Femur (tissue), 1 donor: ENCODE results near the gene RBM23.
"Not testable (repeated sequence)": the region's sequence is repeated elsewhere in the genome, so short reads cannot be mapped to it uniquely, and the experiment has no call there.

Experiments
- DNase-seq: peaks from one replicate; pipeline ENCODE4 v3.0.0-alpha.2; 2017

RBM23 gene

DNA sequence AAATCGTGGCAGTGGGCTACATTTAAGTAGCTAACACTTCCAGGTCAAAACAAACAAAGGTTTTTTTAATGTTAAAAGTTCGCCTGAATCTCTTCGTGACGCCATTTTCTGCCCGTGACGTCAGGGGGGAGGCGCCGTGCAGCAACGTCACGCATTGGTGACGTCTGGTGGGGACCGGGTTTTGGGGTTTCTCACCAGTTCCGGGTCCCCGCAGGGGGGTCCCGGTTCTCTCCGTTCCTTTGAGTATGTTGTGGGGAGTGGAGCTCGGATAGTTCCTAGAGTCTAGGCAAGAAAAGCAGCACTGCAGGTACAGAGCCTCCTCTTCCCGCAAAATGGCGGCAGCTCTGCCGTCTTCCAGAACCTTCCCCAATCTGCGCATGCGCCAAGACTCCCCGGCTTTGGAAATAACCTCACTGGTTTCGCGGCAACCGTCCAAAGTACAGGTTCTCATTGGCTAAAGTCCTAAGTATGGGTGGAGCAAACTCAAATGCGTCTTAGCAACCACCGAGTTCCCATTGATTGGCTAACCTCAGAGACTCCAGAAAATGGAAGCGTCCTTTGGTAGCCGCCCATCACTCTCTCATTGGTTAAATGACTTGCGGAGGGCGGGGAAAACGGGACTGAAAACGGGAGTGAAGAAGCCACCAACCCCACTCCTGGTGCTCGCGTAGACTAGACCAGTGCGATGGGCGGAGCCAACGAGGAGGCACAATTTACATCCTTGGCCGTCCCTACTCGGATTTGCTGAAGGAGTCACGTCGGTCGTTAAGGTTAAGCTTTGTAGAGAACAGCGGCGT lies at the start of gene RBM23:
Gene RBM23, minus strand, starts transcription at position 346 of the 797 bp plus-strand sequence.
- DNase-seq = peak; percentile 100

DNA sequence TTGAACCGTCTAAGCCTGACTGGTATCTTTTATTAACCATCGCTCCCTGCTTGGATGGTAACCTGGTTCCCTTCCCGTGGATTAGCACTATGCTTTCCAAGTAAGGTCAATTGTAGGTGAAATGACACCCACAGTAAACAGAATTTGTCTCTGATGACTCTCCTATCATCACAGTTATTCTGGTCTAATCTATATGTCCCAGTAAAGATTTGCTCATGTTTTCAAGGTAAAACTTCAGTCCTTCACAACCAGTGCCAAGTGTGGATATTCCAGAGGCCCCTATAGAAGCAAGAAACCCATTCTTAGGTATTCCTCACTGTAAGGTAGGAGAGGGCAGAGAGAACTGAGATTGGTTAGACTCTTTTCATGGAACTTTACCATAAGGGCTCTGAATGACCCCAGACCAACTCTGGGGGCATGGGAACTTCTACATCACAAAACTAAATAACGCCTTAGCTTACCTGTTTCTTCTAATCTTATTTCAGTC lies 47.9 kb upstream of the RBM23 start:
- no peak for DNase-seq

- not testable (repeated sequence) for DNase-seq
These were observed 47.2 kb upstream of the RBM23 start for GRCh38 chr14:22965916-22966782.

DNA sequence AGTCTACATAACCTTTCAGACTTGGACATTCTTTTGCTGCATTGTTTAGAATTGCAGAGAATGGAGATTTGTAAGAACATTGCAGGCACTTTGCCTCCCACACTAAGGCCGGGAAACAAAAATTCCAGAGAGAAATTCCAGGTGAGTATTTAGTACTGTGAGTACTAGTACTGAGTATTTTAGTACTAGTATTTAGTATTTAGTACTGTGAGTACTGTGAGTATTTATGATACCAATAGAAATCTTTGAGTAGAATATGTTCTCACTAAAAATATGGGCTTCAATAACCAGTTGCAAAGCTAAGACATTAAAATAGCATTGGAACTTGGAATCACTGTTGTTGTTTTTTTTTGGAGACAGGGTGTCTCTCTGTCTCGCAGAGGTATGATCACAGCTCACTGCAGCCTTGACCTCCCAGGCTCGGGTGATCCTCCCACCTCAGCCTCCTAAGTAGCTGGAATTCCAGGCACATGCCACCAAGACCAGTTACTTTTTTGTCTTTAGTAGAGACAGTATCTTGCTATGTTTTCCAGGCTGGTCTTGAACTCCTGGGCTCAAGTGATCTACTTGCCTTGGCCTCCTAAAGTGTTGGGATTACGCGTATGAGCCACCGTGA lies 43.2 kb upstream of the RBM23 start:
- DNase-seq = no peak

DNA sequence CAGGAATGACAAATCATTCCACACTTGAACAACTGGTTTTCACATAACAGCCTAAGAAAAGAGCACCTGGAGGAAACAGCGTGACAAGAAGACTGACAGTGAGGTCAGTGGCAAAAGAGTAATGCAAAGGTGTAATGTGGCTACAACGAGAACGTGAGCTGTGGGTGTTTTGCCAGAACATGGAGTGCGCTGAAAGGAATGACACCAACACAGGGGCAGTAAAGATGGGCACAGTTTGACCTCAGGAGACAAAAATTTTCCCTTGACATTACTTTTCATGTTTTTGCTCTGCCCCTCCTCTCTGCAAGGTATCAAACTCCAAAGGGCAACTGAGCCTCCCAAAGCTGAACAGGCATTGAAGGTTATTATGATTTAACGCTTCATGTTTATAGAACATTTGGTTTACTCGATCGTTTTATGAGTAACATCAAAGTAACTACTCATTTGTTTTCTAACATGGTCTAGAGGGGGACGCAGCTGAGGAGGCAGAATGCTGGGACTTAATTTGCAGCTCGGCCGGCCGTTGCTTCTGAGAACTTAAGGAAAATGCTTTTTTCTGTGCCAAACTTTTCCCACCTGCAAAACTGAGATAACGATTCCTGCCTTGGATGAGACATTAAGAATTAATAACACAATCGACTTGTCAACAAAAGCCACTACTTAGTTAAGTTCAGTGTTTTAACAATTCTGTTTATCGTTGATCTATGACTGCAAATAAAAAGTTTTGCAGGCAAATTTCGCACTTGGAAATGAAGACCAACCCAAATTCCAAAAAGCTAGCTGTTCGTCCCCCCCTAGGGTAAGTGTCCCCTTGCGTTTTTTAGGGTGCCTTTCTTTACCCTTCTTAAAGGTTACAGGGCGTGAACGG lies 37.0 kb upstream of the RBM23 start:
- no peak for DNase-seq

GRCh38 chr14:22952418-22952817 lies 33.5 kb upstream of the RBM23 start:
- DNase-seq = no peak

DNA sequence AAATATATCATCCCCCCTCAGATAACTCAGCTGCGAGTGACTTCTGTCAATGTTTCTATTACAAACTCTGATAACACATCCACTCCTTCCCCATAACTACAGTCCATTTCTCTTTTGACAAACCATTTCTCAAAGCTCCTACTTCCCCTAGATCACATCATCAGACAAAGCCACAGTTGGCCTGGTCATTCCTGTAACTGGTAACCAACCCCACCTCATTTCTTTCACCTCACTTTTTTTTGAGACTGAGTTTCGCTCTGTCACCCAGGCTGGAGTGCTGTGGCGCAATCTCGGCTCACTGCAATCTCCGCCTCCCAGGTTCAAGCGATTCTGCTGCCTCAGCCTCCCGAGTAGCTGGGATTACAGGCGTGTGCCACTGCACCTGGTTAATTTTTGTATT lies 32.8 kb upstream of the RBM23 start:
- DNase-seq = not testable (repeated sequence)

GRCh38 chr14:22945642-22946041 lies 26.7 kb upstream of the RBM23 start:
- no peak for DNase-seq

- DNase-seq = no peak
These were observed 20.7 kb upstream of the RBM23 start for GRCh38 chr14:22939684-22940083.

DNA sequence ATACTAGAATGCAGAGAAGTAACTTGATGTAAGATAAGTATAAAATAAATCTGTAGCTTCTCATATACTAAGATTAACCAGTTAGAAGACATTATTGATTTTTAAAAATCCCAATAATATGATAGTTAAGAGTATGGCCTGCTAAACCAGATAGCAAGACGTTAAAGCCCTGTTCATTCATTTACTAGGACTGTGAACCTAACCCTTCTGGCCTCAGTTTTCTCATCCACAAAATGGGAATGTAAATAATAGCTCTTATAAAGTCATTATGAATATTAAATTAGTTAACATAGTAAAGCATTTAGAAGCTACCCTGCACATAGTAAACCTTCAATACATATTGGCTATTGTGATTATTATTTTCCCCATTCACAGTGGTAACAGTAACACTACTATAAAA lies 16.2 kb upstream of the RBM23 start:
- no peak for DNase-seq

DNA sequence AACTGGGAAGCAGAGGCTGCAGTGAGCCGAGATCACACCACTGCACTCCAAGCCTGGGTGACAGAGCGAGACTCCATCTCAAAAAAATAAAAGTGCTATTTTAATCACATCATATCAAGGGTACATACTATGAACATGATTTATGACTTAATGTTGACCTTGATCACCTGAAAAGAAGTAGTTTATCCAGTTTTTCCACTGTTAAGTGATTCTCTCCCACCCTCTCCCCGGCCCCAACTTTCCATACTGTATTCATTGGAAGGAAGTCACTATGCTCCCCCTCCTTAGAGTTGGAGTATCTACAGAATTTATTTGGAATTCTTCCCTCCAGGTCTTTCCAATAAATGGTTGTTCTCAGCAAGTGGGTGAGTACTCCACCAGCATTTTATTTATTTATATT lies 13.2 kb upstream of the RBM23 start:
- no peak for DNase-seq

DNA sequence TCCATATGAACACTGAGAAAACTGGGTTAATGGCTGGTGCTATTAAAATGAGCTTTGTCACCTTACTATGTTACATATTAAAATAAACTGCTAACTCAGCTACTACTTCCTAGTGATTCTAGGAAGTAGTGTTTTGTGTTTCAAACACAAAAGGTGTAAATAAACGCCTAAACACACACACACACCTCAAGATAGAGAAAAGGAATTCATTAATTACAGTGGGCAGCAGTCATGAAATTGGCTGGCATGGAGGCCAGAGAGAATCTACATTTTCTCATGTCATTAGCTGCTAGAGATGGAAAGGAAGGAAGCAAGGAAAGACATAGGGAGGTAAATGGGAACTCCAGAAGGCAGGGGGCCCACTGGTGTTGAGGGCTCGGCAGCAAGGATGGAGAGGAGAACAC lies 11.0 kb upstream of the RBM23 start:
- no peak for DNase-seq

DNA sequence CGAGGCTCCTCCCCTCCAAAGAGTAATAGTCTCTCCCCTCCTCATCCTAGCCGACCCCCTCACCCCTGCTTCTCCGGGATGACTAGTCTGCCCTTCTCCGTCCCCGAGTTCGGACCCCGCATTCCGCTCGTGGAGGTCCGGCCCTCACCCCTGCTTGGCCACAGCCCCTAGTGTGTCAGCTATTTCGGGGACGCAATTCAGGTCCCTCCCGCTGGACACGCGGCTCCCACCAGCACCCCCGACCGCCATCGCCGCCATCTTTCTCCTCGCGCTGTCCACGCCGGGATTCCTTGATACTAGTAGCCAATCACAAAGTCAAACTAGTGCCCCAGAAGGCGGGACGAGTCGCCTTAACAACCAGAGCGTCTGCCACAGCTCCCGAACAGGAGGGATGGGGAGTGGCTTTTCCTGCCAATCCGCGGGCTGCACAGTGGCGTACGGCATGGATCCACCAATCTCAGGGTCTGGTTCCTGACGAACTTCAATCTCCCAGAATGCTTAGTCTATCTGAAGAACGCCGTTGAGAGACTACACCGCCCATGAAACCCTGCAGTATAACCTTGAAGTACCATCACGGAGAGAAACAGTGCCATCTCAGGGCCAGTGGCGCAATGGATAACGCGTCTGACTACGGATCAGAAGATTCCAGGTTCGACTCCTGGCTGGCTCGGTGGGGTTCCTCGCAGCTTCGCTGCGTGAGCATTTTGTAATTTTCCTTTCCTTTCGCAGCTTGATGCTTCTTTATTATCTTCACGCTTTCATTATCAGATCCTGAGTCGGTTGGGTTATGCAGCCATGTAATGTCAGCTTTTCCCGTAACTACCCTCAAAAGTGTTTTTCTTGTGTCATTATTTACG lies 10.4 kb upstream of the RBM23 start, which contains the start of gene PRMT5:
Gene PRMT5, minus strand, starts transcription at position 273 of the 857 bp plus-strand sequence. Its CDS starts 15 bp downstream, at position 258.
- peak; percentile 100 for DNase-seq

GRCh38 chr14:22928237-22929103 lies 9.5 kb upstream of the RBM23 start:
- DNase-seq = no peak

GRCh38 chr14:22926316-22926715 lies 7.4 kb upstream of the RBM23 start:
- DNase-seq = no peak

- no peak for DNase-seq
These were observed 6.6 kb upstream of the RBM23 start for GRCh38 chr14:22925513-22925912.

DNA sequence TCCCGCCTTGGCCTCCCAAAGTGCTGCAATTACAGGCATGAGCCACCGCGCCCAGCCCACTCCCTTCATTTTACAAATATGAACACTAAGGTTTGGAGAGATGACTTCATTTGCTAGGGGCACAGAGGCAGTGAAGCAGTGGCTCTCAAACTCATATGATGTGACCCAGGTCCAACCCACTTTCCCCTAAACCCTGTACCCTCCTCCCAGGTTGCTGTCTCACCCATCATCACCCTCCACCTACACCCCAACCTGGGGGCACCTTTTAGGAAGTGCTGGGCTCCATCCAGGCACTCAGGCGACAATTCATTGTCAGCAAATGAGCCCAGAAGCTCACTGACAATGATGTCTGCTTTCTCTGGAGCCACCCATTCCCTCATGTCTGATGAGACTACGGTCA lies 4.8 kb upstream of the RBM23 start:
- DNase-seq = no peak

DNA sequence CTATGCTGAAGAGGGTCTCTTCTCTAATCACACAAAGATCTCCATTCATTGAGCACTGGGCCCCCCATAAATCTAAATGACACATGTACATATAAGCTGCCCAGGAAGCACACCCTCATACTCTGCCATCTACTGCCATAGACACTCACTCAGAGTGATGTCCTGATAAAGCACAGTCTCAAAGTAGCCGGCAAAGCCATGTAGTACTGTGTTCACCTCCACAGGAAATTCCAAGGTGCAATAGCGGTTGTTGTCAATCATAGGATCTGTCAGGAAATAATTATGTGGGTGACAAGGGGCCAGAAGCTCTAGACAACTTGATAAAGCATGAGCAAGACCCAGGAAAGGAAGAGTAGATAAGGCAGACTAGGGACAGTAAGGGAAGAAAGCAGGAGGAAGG lies 3.3 kb upstream of the RBM23 start:
- no peak for DNase-seq

DNA sequence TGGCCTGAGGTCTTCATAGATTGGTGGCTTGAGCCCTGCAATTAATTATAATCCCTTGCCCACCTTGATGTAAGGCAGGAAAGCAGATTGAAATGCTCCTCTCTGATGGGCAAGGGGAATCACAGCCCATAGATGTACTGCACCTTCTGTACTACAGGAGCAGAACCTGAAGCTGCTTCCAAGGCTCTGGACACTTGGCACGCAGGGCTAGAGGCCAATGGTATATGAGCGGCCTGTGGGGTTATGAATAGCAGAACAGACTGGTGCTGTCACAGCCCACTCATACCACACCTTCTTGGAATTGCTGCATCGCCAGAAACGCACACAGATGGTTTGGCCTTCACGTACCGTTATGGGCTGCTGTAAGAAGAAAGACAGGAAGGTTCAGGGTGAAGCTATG lies 1.7 kb upstream of the RBM23 start:
- DNase-seq = no peak

DNA sequence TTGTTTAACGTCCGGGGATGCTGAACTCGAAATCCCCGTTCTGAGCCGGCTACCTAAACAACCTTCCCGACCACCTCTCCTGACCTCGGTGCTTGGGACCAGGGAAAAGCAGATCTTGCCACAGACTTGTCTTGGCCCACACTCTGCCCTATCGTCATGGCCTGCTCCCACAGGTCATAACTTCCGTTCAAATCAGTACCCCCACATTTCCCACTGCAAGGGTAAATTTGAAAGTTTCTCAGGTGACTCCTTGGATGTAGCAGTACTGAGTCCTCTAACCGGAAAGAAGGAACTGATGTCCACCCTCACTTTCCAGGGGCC lies 612 bp upstream of the RBM23 start:
- DNase-seq = no peak
